Measurements from ENCODE around the gene ITPRIPL1. TPM values are rescaled to one million over a fixed set of nuclear protein-coding genes. Genes with fewer than 3 reads are reported as not detected.
A peak's percentile ranks its signal among the peaks of the same experiment; 100 is the strongest.

Gene ITPRIPL1, protein sequence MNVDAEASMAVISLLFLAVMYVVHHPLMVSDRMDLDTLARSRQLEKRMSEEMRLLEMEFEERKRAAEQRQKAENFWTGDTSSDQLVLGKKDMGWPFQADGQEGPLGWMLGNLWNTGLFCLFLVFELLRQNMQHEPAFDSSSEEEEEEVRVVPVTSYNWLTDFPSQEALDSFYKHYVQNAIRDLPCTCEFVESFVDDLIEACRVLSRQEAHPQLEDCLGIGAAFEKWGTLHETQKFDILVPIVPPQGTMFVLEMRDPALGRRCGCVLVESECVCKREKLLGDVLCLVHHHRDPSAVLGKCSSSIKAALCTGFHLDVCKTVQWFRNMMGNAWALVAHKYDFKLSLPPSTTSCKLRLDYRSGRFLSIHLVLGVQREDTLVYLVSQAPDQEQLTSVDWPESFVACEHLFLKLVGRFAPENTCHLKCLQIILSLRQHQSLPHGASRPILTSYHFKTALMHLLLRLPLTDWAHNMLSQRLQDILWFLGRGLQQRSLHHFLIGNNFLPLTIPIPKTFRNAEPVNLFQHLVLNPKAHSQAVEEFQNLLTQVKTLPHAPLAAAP
- 16.1 and 17.1 TPM in 2 replicates for total RNA-seq (2021; fragmentation: NEBNext Ultra II Directional; extraction: Animal tissue kit (Norgen Biotek cat#: 25700))
- 10.6 and 11.7 TPM in 2 replicates for polyA plus RNA-seq (2011; rRNA removed)
- polyA plus RNA-seq (2011; cell fraction: cytosol; rRNA removed) = 9.4 TPM
- polyA plus RNA-seq (2011; cell fraction: nucleus; rRNA removed) = 9.1 TPM
- 9.1 to 12.1 TPM (median 10.8 TPM) in 4 replicates for polyA plus RNA-seq (2012, experiment 1 of 2)
- 8.0 TPM for polyA plus RNA-seq (2012, experiment 2 of 2)
- polyA plus RNA-seq (2013, experiment 1 of 2) = 12.0 TPM
- 12.6 TPM for polyA plus RNA-seq (2013, experiment 2 of 2)
- 13.1 and 15.6 TPM in 2 replicates for polyA minus RNA-seq (2011; rRNA and poly(A)+ RNA removed)
- 7.6 TPM for polyA minus RNA-seq (2011; cell fraction: cytosol; rRNA and poly(A)+ RNA removed)
- 7.1 TPM for polyA minus RNA-seq (2011; cell fraction: nucleus; rRNA and poly(A)+ RNA removed)
- long read RNA-seq, experiment 1, full-length matches to known transcripts = 10 of 11 reads
- long read RNA-seq, experiment 1, partial matches to known transcripts = 1 of 11 reads
- long read RNA-seq, experiment 1, other reads (novel, unspliced or antisense) = 0 of 11 reads
- long read RNA-seq, experiment 2, full-length matches to known transcripts = 3 of 3 reads
- long read RNA-seq, experiment 2, partial matches to known transcripts = 0 of 3 reads
- long read RNA-seq, experiment 2, other reads (novel, unspliced or antisense) = 0 of 3 reads

DNA sequence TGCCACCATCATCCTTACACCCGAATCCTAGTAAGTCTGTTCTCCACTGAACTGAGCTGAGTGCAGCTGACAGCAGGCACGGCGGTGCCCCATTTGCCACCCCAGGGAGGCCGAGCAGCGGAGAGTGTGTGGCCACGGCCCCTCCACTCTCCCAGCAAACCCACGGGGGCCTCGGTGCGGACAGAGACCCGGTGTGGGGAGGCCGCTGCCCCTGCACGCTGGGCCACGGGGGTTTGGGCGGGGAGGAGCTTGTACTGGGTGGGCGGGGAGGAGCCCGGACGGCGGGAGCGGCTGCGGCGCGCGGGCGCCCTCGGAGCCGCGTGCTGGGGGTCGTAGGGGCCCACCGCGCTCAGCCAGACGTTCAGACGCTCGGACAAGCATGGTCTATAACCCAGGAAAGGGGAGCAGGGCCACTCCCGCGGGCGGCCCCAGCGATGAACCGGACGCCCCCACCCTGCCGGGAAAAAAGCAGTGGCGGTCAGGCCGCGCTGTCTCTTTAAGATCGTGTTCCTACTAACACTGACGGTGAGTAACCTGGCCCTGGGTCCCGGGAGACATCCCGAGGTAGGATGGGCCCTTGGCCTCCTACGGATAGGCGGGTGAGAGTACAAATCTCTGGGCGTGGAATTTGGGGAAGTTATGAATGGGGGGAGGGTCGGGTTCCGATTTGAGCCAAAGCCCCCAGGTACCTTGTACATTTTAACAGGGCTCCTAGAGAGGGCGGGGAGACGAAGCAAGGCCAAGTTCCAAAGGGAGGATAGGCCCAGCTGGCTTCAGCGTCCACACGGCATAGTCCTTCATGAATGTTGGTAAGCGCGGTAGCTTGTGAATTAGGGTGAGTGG is at the start of gene ITPRIPL1:
Gene ITPRIPL1 (plus strand): TSS at position 277 of the 843 bp plus-strand sequence. CDS start 523 bp downstream, at position 800.
- Histone ChIP-seq H2AFZ (ENCODE audit: low read length) (peak within 1 kb of the TSS; percentile 67), H3K18ac (ENCODE audit: extremely low read depth, low read length) (peak within 1 kb of the TSS; percentile 51), H3K9ac (replicated peaks in 1 of 4; ENCODE audit: extremely low read depth in 1 of 4, low read depth in 3 of 4, low read length in 3 of 4) (peak within 1 kb of the TSS in 3 of 4 experiments; percentile 40 to 58 (median 50); a peak in 4 of 7 replicates), H2BK120ac (replicated peaks; ENCODE audit: low read depth, low read length) (no peak within 1 kb of the TSS), H3K4me1 (replicated peaks in 1 of 4; ENCODE audit: control insufficient read depth in 3 of 4, insufficient read depth in 4 of 4, low read length in 3 of 4) (peaks cover 3 to 9% (median 3%) of the 10 kb centered on the region in 4 experiments), H3K79me1 (ENCODE audit: low read depth, low read length) (peaks cover 2% of the 10 kb centered on the region; the same call in 1 of the 2 replicates), H2AK5ac (ENCODE audit: low read depth, low read length) (no peak within 1 kb of the TSS), H4K20me1 (replicated peaks in 1 of 2; ENCODE audit: control insufficient read depth in 1 of 2, insufficient read depth in 2 of 2, low read length in 2 of 2) (no peaks in the 10 kb centered on the region), H3K4me3 (ENCODE audit: extremely low read depth in 1 of 4, insufficient read depth in 2 of 4, low read depth in 3 of 4, low read length in 4 of 4) (peak within 1 kb of the TSS; percentile 40 to 64 (median 62)), H3K56ac (replicated peaks; ENCODE audit: insufficient read length, low read depth, low read length) (no peak within 1 kb of the TSS), H3K9me3 (ENCODE audit: insufficient read depth in 2 of 2, low read depth in 1 of 2, low read length in 1 of 2) (no peaks in the 10 kb centered on the region), H3K79me2 (ENCODE audit: control insufficient read depth in 1 of 2, insufficient read depth in 2 of 2, low read length in 2 of 2) (no peaks in the 10 kb centered on the region), H3K36me3 (ENCODE audit: control insufficient read depth in 2 of 4, insufficient read depth in 4 of 4, low read length in 3 of 4) (peaks cover 0 to 4% (median 2%) of the 10 kb centered on the region in 4 experiments; a peak in 3 of 8 replicates), H3K4ac (replicated peaks; ENCODE audit: insufficient read length, low read depth, low read length) (no peak within 1 kb of the TSS), H3K4me2 (ENCODE audit: insufficient read depth in 1 of 2, low read depth in 2 of 2, low read length in 2 of 2) (peak within 1 kb of the TSS; percentile 81 to 82), H4K5ac (ENCODE audit: insufficient read length, low read depth, low read length) (no peak within 1 kb of the TSS), H3K27ac (ENCODE audit: low read depth, low read length) (no peak within 1 kb of the TSS), H2BK20ac (ENCODE audit: low read length) (no peak within 1 kb of the TSS), H3K23ac (ENCODE audit: insufficient read length) (no peak within 1 kb of the TSS), H4K91ac (replicated peaks; ENCODE audit: insufficient read length, low read length) (peak within 1 kb of the TSS; percentile 38), H3K14ac (ENCODE audit: insufficient read length) (no peak within 1 kb of the TSS), H4K8ac (ENCODE audit: extremely low read depth, insufficient read depth, low read length) (no peak within 1 kb of the TSS; the same call in 1 of the 2 replicates), H3K27me3 (replicated peaks in 1 of 4; ENCODE audit: control insufficient read depth in 3 of 4, extremely low read depth in 1 of 4, insufficient read depth in 3 of 4, low read length in 3 of 4) (peaks cover 3 to 38% (median 28%) of the 10 kb centered on the region in 4 experiments), H2BK15ac (ENCODE audit: low read length) (no peak within 1 kb of the TSS), H2BK12ac (ENCODE audit: low read depth, low read length) (peak within 1 kb of the TSS; percentile 88; the same call in 1 of the 2 replicates), H2BK5ac (ENCODE audit: low read depth, low read length) (no peak within 1 kb of the TSS), H3K23me2 (ENCODE audit: low read depth, low read length) (peaks cover 19% of the 10 kb centered on the region; the same call in 1 of the 2 replicates)
- FAIRE-seq (no peak), DNase-seq (ENCODE audit: low read depth in 1 of 2, low spot score in 2 of 2) (peak in 1 of 2 experiments; percentile 77)
- ChIA-PET CTCF (ENCODE audit: partially characterized antibody) (interaction anchor here (0.7 to 1.5 kb wide), 5 partner anchors 10 to 214 kb away, joined by 3 to 4 read pairs (median 3); no protein-coding TSS in a partner anchor), POLR2A (ENCODE audit: partially characterized antibody) (interaction anchor here (0.5 to 3.1 kb wide), 7 partner anchors 8 to 198 kb away, joined by 3 to 26 read pairs (median 4); partner anchors contain the start of gene NCAPH)
- WGBS, 2 experiments (ENCODE audit: extremely low coverage in 1 of 2, insufficient coverage in 1 of 2, insufficient read length in 1 of 2, insufficient replicate concordance in 2 of 2, low coverage in 1 of 2, low lambda C conversion rate in 2 of 2, missing lambda C conversion rate in 1 of 2) = 7% methylated on average over 40 of the region's 58 CpGs; no CpG with 5 or more reads in 1 of the 2 experiments
- TF ChIP-seq JUND (IDR thresholded peaks at IDR 0.05; ENCODE audit: low read length) (no peak), TAF7 (optimal IDR thresholded peaks at IDR 0.05; ENCODE audit: borderline replicate concordance, low read depth, low read length) (peak; percentile 21), SP1 (IDR thresholded peaks at IDR 0.05; ENCODE audit: low read depth, low read length) (no peak)
- TF ChIP-seq, protein P1, sequence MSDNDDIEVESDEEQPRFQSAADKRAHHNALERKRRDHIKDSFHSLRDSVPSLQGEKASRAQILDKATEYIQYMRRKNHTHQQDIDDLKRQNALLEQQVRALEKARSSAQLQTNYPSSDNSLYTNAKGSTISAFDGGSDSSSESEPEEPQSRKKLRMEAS (IDR thresholded peaks at IDR 0.05) = peak; percentile 52

Data from H1 (cell line).